Esophagus muscularis mucosa (tissue), 4 donors: ENCODE results near the gene TMEM38A. TPM values are rescaled to one million over a fixed set of nuclear protein-coding genes. Genes with fewer than 3 reads are reported as not detected.

Experiments used
- DNase-seq: peaks from one replicate; pipeline ENCODE4 v3.0.0-alpha.2; 2017; ENCODE audit errors: extremely low spot score
- H3K27ac ChIP-seq, 4 donors: fragments of 200-600 bp; sonication (generic); replicated peaks in 1 of 4; 1 replicate in 3 of 4; 2 replicates in 1 of 4; pipeline ENCODE4 v1.5.1; 2016 to 2019; ENCODE audit warnings: mild to moderate bottlenecking in 1 of 4
- H3K27me3 ChIP-seq, 4 donors: fragments of 200-600 bp; sonication (generic); one replicate each; pipeline versions ENCODE4 v1.5.1 to v1.6.0; 2016 to 2019
- H3K36me3 ChIP-seq, 4 donors: fragments of 200-600 bp; sonication (generic); one replicate each; pipeline ENCODE4 v1.5.1; 2016 to 2019
- H3K4me1 ChIP-seq, 4 donors: fragments of 200-600 bp; sonication (generic); one replicate each; pipeline ENCODE4 v1.5.1; 2016 to 2019
- H3K4me3 ChIP-seq, 4 donors: fragments of 200-600 bp; sonication (generic); 1 replicate in 2 of 4; 2 replicates in 2 of 4; pipeline ENCODE4 v1.5.1; 2016 to 2019; ENCODE audit warnings: mild to moderate bottlenecking in 4 of 4, moderate library complexity in 1 of 4
- H3K9me3 ChIP-seq, 4 donors: fragments of 200-600 bp; sonication (generic); 1 replicate in 3 of 4; 2 replicates in 1 of 4; pipeline ENCODE4 v1.5.1; 2016 to 2019
- CTCF ChIP-seq, 3 experiments: fragments of 200-600 bp in 2 of 3; fragments of 450-650 bp in 1 of 3; sonication (generic) in 2 of 3; IDR thresholded peaks; one replicate each; pipeline ENCODE4 v1.5.1; 2017 to 2019; ENCODE audit warnings: antibody characterized with exemption in 3 of 3, mild to moderate bottlenecking in 2 of 3, moderate library complexity in 1 of 3
- EP300 ChIP-seq: sonication (generic); formaldehyde crosslinking; IDR thresholded peaks from one replicate; pipeline ENCODE4 v1.6.1; 2017; ENCODE audit warnings: antibody characterized with exemption
- POLR2A ChIP-seq: fragments of 450-650 bp; IDR thresholded peaks from one replicate; pipeline ENCODE4 v1.6.1; 2017; ENCODE audit warnings: antibody characterized with exemption, moderate library complexity, mild to moderate bottlenecking, low read depth
- POLR2AphosphoS5 ChIP-seq, 2 donors: sonication (generic); formaldehyde crosslinking; IDR thresholded peaks; one replicate each; pipeline ENCODE4 v1.6.1; 2017; ENCODE audit warnings: antibody characterized with exemption in 2 of 2
- WGBS: methylation state at CpG from one replicate; pipeline ENCODE4 v1.1.5; 2018; 5-methylcytosine and 5-hydroxymethylcytosine counted together
- intact Hi-C: fragments of 100-400 bp; cut with DNase I; formaldehyde crosslinking; loops from one replicate; pipeline ENCODE4 v1.15.1; 2023
- total RNA-seq, 4 donors: library from RNA; depleted of rRNA; stranded (reverse); fragments of >200 nt; gene quantifications; one replicate each; pipeline versions ENCODE4 v1.1.0 to v1.2.1, GENCODE V29; 2016

The TMEM38A gene
- total RNA-seq, 4 donors from 2014 or later = 6.3 to 10.4 (median 7.7) TPM

- intact Hi-C loops = loop anchor here (5.0 kb wide), 1 partner anchor 55 kb away; the partner anchor contains the start of gene SLC35E1
- peaks cover 8 to 44% (median 25%) of the 10 kb centered on the region in 4 donors for H3K36me3 ChIP-seq
- TF ChIP-seq POLR2A = no peak
- no peak for TF ChIP-seq EP300
- TF ChIP-seq POLR2AphosphoS5 (IDR thresholded peaks at IDR 0.05) = no peak
- TF ChIP-seq CTCF (IDR thresholded peaks at IDR 0.05) = no peak
- peaks cover 38 to 64% (median 57%) of the 10 kb centered on the region in 4 donors for H3K4me1 ChIP-seq
- no peaks in the 10 kb centered on the region for H3K27me3 ChIP-seq
- WGBS = under 1% methylated on average over 38 of the region's 52 CpGs
- peak overlapping the region; percentile 78 to 99 (median 95) for H3K4me3 ChIP-seq
- H3K9me3 ChIP-seq = no peaks in the 10 kb centered on the region
- DNase-seq = no peak
- H3K27ac ChIP-seq = peak overlapping the region; percentile 84 to 98 (median 92)
Measured at GRCh38 chr19:16627193-16627927, 33.6 kb upstream of the TMEM38A start.

- DNase-seq = no peak
- H3K27ac ChIP-seq = peak overlapping the region; percentile 84 to 98 (median 92)
- H3K4me1 ChIP-seq = peaks cover 38 to 60% (median 53%) of the 10 kb centered on the region in 4 donors
- TF ChIP-seq POLR2AphosphoS5 (IDR thresholded peaks at IDR 0.05) (no peak), CTCF (IDR thresholded peaks at IDR 0.05) (no peak), POLR2A (no peak), EP300 (no peak)
- H3K27me3 ChIP-seq = no peaks in the 10 kb centered on the region
- intact Hi-C loops = loop anchor here (5.0 kb wide), 1 partner anchor 56 kb away; the partner anchor contains the start of gene SLC35E1
- H3K36me3 ChIP-seq = peaks cover 8 to 49% (median 30%) of the 10 kb centered on the region in 4 donors
- no CpG with 5 or more reads among the region's 38 CpGs for WGBS
- H3K9me3 ChIP-seq = no peaks in the 10 kb centered on the region
- H3K4me3 ChIP-seq = peak overlapping the region; percentile 78 to 99 (median 95)
Measured at GRCh38 chr19:16627928-16628182, 33.1 kb upstream of the TMEM38A start.

GRCh38 chr19:16628183-16628983 is 32.6 kb upstream of the TMEM38A start, which contains the start of gene MED26:
Gene MED26, minus strand, starts transcription at chr19:16628204. Its CDS starts 261 bp downstream, at chr19:16627943.
- peak; percentile 46 for TF ChIP-seq POLR2A
- TF ChIP-seq EP300 = no peak
- TF ChIP-seq CTCF (IDR thresholded peaks at IDR 0.05) = peak in 2 of 3 experiments; percentile 5 to 35
- peak; percentile 92 to 94 for TF ChIP-seq POLR2AphosphoS5 (IDR thresholded peaks at IDR 0.05)
- H3K4me3 ChIP-seq = peak within 1 kb of the TSS; percentile 78 to 99 (median 95)
- H3K9me3 ChIP-seq = no peaks in the 10 kb centered on the region
- intact Hi-C loops = loop anchor here (5.0 kb wide), 1 partner anchor 56 kb away; the partner anchor contains the start of gene SLC35E1
- peaks cover 38 to 56% (median 51%) of the 10 kb centered on the region in 4 donors for H3K4me1 ChIP-seq
- peak; percentile 98 for DNase-seq
- H3K36me3 ChIP-seq = peaks cover 8 to 53% (median 33%) of the 10 kb centered on the region in 4 donors
- peak within 1 kb of the TSS; percentile 89 to 98 (median 97) for H3K27ac ChIP-seq
- WGBS = 5% methylated on average over 11 of the region's 98 CpGs
- no peaks in the 10 kb centered on the region for H3K27me3 ChIP-seq

GRCh38 chr19:16628984-16629691 is 31.8 kb upstream of the TMEM38A start:
- intact Hi-C loops = loop anchor here (5.0 kb wide), 1 partner anchor 57 kb away; the partner anchor contains the start of gene SLC35E1
- no peak for DNase-seq
- 5% methylated on average over 13 of the region's 23 CpGs for WGBS
- H3K27ac ChIP-seq = peak overlapping the region; percentile 89 to 98 (median 97)
- H3K4me3 ChIP-seq = peak overlapping the region; percentile 78 to 99 (median 95)
- H3K27me3 ChIP-seq = no peaks in the 10 kb centered on the region
- TF ChIP-seq POLR2AphosphoS5 (IDR thresholded peaks at IDR 0.05) (peak in 1 of 2 donors; percentile 37), EP300 (no peak)
- H3K9me3 ChIP-seq = no peaks in the 10 kb centered on the region
- peaks cover 8 to 50% (median 30%) of the 10 kb centered on the region in 4 donors for H3K36me3 ChIP-seq
- H3K4me1 ChIP-seq = peaks cover 38 to 52% (median 47%) of the 10 kb centered on the region in 4 donors
